HG03175 (cell line): ENCODE data around the gene BANP.
"Not testable (repeated sequence)": the region's sequence is repeated elsewhere in the genome, so short reads cannot be mapped to it uniquely, and the experiment has no call there.

ENCODE experiments used
- ATAC-seq: cut with Tn5 transposase; IDR thresholded peaks from one replicate; pipeline ENCODE4 v1.9.1; 2021; ENCODE audit warnings: mild to moderate bottlenecking, moderate library complexity; ENCODE audit not compliant: unreplicated experiment

Gene BANP

GRCh38 chr16:88013091-88013609 lies 61.9 kb downstream of the BANP start:
- no peak for ATAC-seq

- no peak for ATAC-seq
Observed at GRCh38 chr16:88013766-88014251, 62.6 kb downstream of the BANP start.

- no peak for ATAC-seq
Observed at GRCh38 chr16:88014252-88014781, 63.1 kb downstream of the BANP start.

- no peak for ATAC-seq
Observed at GRCh38 chr16:88014954-88015805, 63.9 kb downstream of the BANP start.

GRCh38 chr16:88015806-88016140 lies 64.5 kb downstream of the BANP start:
- no peak for ATAC-seq

- not testable (repeated sequence) for ATAC-seq
Observed at GRCh38 chr16:88016386-88016785, 65.2 kb downstream of the BANP start.

GRCh38 chr16:88016964-88017363 lies 65.7 kb downstream of the BANP start:
- ATAC-seq, result no peak

GRCh38 chr16:88017587-88018101 lies 66.4 kb downstream of the BANP start:
- no peak for ATAC-seq

- not testable (repeated sequence) for ATAC-seq
Observed at GRCh38 chr16:88018382-88018781, 67.1 kb downstream of the BANP start.

- not testable (repeated sequence) for ATAC-seq
Observed at GRCh38 chr16:88019041-88019820, 68.0 kb downstream of the BANP start.

- no peak for ATAC-seq
Observed at GRCh38 chr16:88019821-88020515, 68.7 kb downstream of the BANP start.

GRCh38 chr16:88020516-88020885 lies 69.3 kb downstream of the BANP start:
- no peak for ATAC-seq

- ATAC-seq, result not testable (repeated sequence)
Observed at GRCh38 chr16:88021041-88021970, 70.1 kb downstream of the BANP start.

- ATAC-seq, result no peak
Observed at GRCh38 chr16:88022076-88023042, 71.1 kb downstream of the BANP start.

GRCh38 chr16:88023366-88023765 lies 72.1 kb downstream of the BANP start:
- ATAC-seq, result no peak

- no peak for ATAC-seq
Observed at GRCh38 chr16:88023786-88024185, 72.6 kb downstream of the BANP start.

- not testable (repeated sequence) for ATAC-seq
Observed at GRCh38 chr16:88024491-88025085, 73.4 kb downstream of the BANP start.

- not testable (repeated sequence) for ATAC-seq
Observed at GRCh38 chr16:88025086-88025492, 73.9 kb downstream of the BANP start.
